PC-3 (cell line): ENCODE results near the gene ICA1L. TPM values are rescaled to one million over a fixed set of nuclear protein-coding genes. Genes with fewer than 3 reads are reported as not detected.
A peak's percentile ranks its signal among the peaks of the same experiment; 100 is the strongest.

ENCODE experiments used
- ATAC-seq: fragments of 200-7000 bp; cut with Tn5 transposase; 2 replicates; pipeline ENCODE4 v1.9.1; 2020; ENCODE audit warnings: mild to moderate bottlenecking, moderate library complexity
- BruUV-seq: library from RNA; stranded (reverse); fragments of 400-500 nt; replicated peaks from 2 replicates; lab custom pipeline; 2021; lab: Mats Ljungman, UMichigan
- CTCF ChIA-PET: fragments of 300-600 bp; sonication (Branson Sonifier 250); formaldehyde crosslinking; loops from one replicate; lab custom pipeline; 2022; ENCODE audit warnings: antibody characterized with exemption; lab: Charles Lee
- POLR2A ChIA-PET: fragments of 300-600 bp; sonication (Branson Sonifier 250); formaldehyde crosslinking; loops from one replicate; lab custom pipeline; 2022; ENCODE audit warnings: antibody characterized with exemption; ENCODE audit not compliant: unreplicated experiment; lab: Charles Lee
- DNase-seq: peaks from one replicate; pipeline ENCODE4 v3.0.0-alpha.2; 2015
- H2AFZ ChIP-seq: fragments of 300-600 bp; sonication (generic); 2 replicates; pipeline ENCODE4 v1.6.0; 2016; ENCODE audit warnings: antibody characterized with exemption, low read length
- H3F3A ChIP-seq: fragments of 300-600 bp; sonication (generic); one replicate; pipeline ENCODE4 v1.6.0; 2017; ENCODE audit warnings: antibody characterized with exemption, low read length, control low read depth, mild to moderate bottlenecking; ENCODE audit not compliant: unreplicated experiment
- H3K27ac ChIP-seq: fragments of 300-600 bp; sonication (generic); 2 replicates; pipeline ENCODE4 v1.5.1; 2016; ENCODE audit warnings: mild to moderate bottlenecking, low read length
- H3K27me3 ChIP-seq: fragments of 300-600 bp; sonication (generic); 2 replicates; pipeline ENCODE4 v1.6.1; 2016; ENCODE audit warnings: low read length, mixed read lengths
- H3K36me3 ChIP-seq: fragments of 300-600 bp; sonication (generic); 2 replicates; pipeline ENCODE4 v1.6.1; 2016; ENCODE audit warnings: low read depth, mixed run types, low read length, mixed read lengths
- H3K4me1 ChIP-seq: fragments of 300-600 bp; sonication (generic); 2 replicates; pipeline ENCODE4 v1.5.1; 2016; ENCODE audit warnings: low read length; ENCODE audit not compliant: insufficient read depth
- H3K4me2 ChIP-seq: fragments of 300-600 bp; sonication (generic); 2 replicates; pipeline ENCODE4 v1.6.0; 2016; ENCODE audit warnings: low read length
- H3K4me3 ChIP-seq: fragments of 300-600 bp; sonication (generic); 2 replicates; pipeline ENCODE4 v1.5.1; 2016; ENCODE audit warnings: mild to moderate bottlenecking, low read length, mixed read lengths
- H3K79me2 ChIP-seq: fragments of 300-600 bp; sonication (generic); 2 replicates; pipeline ENCODE4 v1.6.1; 2017; ENCODE audit warnings: low read length, mixed read lengths
- H3K9ac ChIP-seq: fragments of 300-600 bp; sonication (generic); 2 replicates; pipeline ENCODE4 v1.6.0; 2016; ENCODE audit warnings: mild to moderate bottlenecking, low read length
- H3K9me2 ChIP-seq: fragments of 300-600 bp; sonication (generic); replicated peaks from 2 replicates; pipeline ENCODE4 v1.6.1; 2016; ENCODE audit warnings: mixed run types, low read length, mixed read lengths
- H3K9me3 ChIP-seq: fragments of 300-600 bp; sonication (generic); 2 replicates; pipeline ENCODE4 v1.6.1; 2016; ENCODE audit warnings: low read length, mixed read lengths
- H4K20me1 ChIP-seq: fragments of 300-600 bp; sonication (generic); 2 replicates; pipeline ENCODE4 v1.6.1; 2016; ENCODE audit warnings: low read length, mixed read lengths
- EZH2 ChIP-seq: fragments of 300-600 bp; sonication (generic); IDR thresholded peaks from one replicate; pipeline ENCODE4 v1.6.1; 2017; ENCODE audit warnings: antibody characterized with exemption, mild to moderate bottlenecking, low read length; ENCODE audit not compliant: unreplicated experiment
- EZH2phosphoT487 ChIP-seq: fragments of 300-600 bp; sonication (generic); IDR thresholded peaks from 2 replicates; pipeline ENCODE4 v1.6.1; 2018; ENCODE audit warnings: mild to moderate bottlenecking, antibody characterized with exemption, low read length, borderline replicate concordance
- intact Hi-C: fragments of 100-400 bp; cut with micrococcal nuclease; formaldehyde crosslinking; loops from 2 replicates; pipeline ENCODE4 v1.9.0; 2023
- total RNA-seq: library from RNA; depleted of rRNA; stranded (reverse); fragments of >200 nt; gene quantifications from 2 replicates; pipeline ENCODE4 v1.2.3, GENCODE V29; 2014
- TF ChIP-seq, protein P1 (sequence below): fragments of 300-600 bp; sonication (generic); conservative IDR thresholded peaks from 2 replicates; pipeline ENCODE4 v1.5.1; 2017; ENCODE audit warnings: antibody characterized with exemption, low read depth, mild to moderate bottlenecking, low read length

The ICA1L gene
- total RNA-seq, 1 experiment from 2014 or later: 2.5 TPM

DNA sequence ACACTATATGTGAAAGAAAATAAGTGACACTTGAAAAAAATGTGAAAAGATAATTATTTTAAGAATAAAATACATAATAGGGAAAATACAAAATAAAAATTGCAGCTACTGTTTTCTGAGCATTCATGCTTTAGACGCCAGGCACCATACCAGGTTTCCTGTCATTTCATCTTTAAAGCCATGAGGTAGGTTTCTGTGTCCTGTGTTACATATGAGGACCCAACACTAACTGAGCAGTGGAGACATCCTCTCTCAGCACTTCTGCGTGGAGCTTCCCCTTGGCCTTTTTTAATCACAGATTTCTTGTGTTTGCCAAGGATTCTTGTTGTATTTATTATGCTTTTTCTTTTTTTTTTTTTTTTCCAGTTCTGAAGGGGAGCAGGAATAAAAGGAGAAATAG is 119.5 kb downstream of the ICA1L start:
- POLR2A ChIA-PET: no interaction called here

DNA sequence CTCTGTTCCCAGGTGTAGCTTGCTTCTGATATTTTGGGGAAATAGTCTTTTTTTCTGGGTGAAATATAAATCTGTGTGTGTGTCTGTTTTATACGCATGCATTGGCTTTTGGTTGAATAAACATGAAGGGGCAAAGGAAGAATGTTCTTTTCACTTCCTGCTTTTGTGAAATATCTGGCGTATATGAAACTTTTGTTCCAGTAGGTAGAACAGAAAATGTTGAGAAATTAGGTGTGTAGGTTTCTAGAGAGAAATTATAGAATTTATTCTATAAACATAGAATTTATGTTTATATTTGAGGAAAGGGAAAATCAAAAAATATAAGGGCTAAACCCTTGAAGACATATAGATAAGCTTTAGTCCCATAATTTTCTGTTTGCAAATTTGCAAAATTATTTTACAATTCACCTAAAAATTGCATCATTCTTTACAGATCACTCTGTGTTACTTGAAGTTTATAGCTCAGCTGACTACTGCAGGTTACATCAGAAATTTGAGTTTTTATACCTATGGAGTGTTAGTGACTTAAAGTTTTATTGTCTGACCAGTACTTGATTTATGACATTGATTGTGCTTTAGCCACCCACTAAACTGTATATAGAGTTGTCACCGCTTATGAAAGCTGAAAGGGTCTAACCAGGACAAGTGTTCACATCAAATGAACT is 120.7 kb downstream of the ICA1L start:
- Histone ChIP-seq H4K20me1 (no peaks in the 10 kb centered on the region), H3K36me3 (no peaks in the 10 kb centered on the region), H3K4me3 (no peak overlapping the region), H3K27me3 (no peaks in the 10 kb centered on the region), H3K27ac (no peak overlapping the region), H3K79me2 (no peaks in the 10 kb centered on the region), H3K9me2 (no peaks in the 10 kb centered on the region), H3K9ac (no peak overlapping the region), H3K4me1 (peaks cover 7% of the 10 kb centered on the region; the same call in 1 of the 2 replicates), H3K9me3 (no peaks in the 10 kb centered on the region), H3F3A (no peaks in the 10 kb centered on the region), H3K4me2 (no peak overlapping the region), H2AFZ (no peak overlapping the region)
- no peak; the same call in 1 of the 2 replicates for ATAC-seq
- CTCF ChIA-PET: interaction anchor here (0.6 kb wide), 1 partner anchor 24 kb away, joined by 4 read pairs; no protein-coding TSS in a partner anchor
- DNase-seq: no peak
- no TSS peak for BruUV-seq
- POLR2A ChIA-PET: no interaction called here
- TF ChIP-seq EZH2phosphoT487: no peak
- TF ChIP-seq EZH2: no peak
- TF ChIP-seq, protein P1, sequence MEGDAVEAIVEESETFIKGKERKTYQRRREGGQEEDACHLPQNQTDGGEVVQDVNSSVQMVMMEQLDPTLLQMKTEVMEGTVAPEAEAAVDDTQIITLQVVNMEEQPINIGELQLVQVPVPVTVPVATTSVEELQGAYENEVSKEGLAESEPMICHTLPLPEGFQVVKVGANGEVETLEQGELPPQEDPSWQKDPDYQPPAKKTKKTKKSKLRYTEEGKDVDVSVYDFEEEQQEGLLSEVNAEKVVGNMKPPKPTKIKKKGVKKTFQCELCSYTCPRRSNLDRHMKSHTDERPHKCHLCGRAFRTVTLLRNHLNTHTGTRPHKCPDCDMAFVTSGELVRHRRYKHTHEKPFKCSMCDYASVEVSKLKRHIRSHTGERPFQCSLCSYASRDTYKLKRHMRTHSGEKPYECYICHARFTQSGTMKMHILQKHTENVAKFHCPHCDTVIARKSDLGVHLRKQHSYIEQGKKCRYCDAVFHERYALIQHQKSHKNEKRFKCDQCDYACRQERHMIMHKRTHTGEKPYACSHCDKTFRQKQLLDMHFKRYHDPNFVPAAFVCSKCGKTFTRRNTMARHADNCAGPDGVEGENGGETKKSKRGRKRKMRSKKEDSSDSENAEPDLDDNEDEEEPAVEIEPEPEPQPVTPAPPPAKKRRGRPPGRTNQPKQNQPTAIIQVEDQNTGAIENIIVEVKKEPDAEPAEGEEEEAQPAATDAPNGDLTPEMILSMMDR: no peak
- intact Hi-C loops: no loop called here

More for the DNA sequence above, 119.5 kb downstream of the ICA1L start:
- no peak overlapping the region for H3K27ac ChIP-seq
- CTCF ChIA-PET: no interaction called here
- DNase-seq (no peak), ATAC-seq (no peak)
- H3K9me3 ChIP-seq: no peaks in the 10 kb centered on the region
- peaks cover 12% of the 10 kb centered on the region; the same call in 1 of the 2 replicates for H3K4me1 ChIP-seq
- no peaks in the 10 kb centered on the region for H3K27me3 ChIP-seq
- TF ChIP-seq, protein P1: no peak
- no peak for TF ChIP-seq EZH2phosphoT487
- no peak for TF ChIP-seq EZH2
- no peaks in the 10 kb centered on the region for H4K20me1 ChIP-seq
- intact Hi-C loops: no loop called here
- H3K9ac ChIP-seq: no peak overlapping the region
- no peaks in the 10 kb centered on the region for H3K79me2 ChIP-seq
- no peaks in the 10 kb centered on the region for H3K36me3 ChIP-seq
- H3K4me2 ChIP-seq: no peak overlapping the region
- BruUV-seq: no TSS peak
- no peaks in the 10 kb centered on the region for H3F3A ChIP-seq
- H3K4me3 ChIP-seq: no peak overlapping the region
- no peaks in the 10 kb centered on the region for H3K9me2 ChIP-seq
- H2AFZ ChIP-seq: no peak overlapping the region

DNA sequence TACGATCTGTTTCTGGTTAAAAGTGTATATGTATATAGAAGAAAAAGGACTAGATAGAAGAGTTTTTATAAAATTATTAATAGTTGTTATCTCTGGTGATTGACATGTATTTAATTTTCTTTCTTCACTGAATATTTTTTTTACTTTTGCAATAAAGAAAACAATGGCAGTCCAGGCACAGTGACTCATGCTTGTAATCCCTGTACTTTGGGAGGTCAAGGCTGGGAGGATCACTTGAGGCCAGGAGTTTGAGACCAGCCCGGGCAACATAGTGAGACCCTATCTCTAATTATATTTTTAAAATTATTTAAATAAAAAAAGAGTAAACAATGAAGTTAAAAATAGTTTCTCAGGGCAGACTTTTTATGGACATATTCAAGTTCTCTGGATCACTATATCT is 122.1 kb downstream of the ICA1L start:
- Histone ChIP-seq H3K79me2 (no peaks in the 10 kb centered on the region), H3K4me2 (no peak overlapping the region), H3K4me3 (no peak overlapping the region), H3K4me1 (no peaks in the 10 kb centered on the region), H3K36me3 (no peaks in the 10 kb centered on the region), H4K20me1 (no peaks in the 10 kb centered on the region), H3K27ac (no peak overlapping the region), H3K9me2 (no peaks in the 10 kb centered on the region), H3K9me3 (no peaks in the 10 kb centered on the region), H3F3A (no peaks in the 10 kb centered on the region), H3K9ac (no peak overlapping the region), H2AFZ (no peak overlapping the region), H3K27me3 (no peaks in the 10 kb centered on the region)
- no TSS peak for BruUV-seq
- TF ChIP-seq EZH2 (no peak), EZH2phosphoT487 (no peak)
- TF ChIP-seq, protein P1: no peak
- DNase-seq (no peak), ATAC-seq (peak; percentile 25; the same call in 1 of the 2 replicates)
- intact Hi-C loops: no loop called here
- ChIA-PET POLR2A (no interaction called here), CTCF (no interaction called here)
